HEK293T (cell line): ENCODE measurements around the gene QRFP.

Experiments
- ARNT ChIP-seq: fragments of 450-650 bp; IDR thresholded peaks from 2 replicates; pipeline ENCODE4 v1.6.1; 2017; ENCODE audit warnings: mild to moderate bottlenecking
- BHLHE40 ChIP-seq: fragments of 450-650 bp; IDR thresholded peaks from 2 replicates; pipeline ENCODE4 v1.6.1; 2016; ENCODE audit warnings: mild to moderate bottlenecking, moderate library complexity, borderline replicate concordance
- ELF4 ChIP-seq: fragments of 450-650 bp; IDR thresholded peaks from 2 replicates; pipeline ENCODE4 v1.6.1; 2017; ENCODE audit warnings: antibody characterized with exemption
- FOXA1 ChIP-seq: fragments of 450-650 bp; IDR thresholded peaks from 2 replicates; pipeline ENCODE4 v1.6.1; 2016; ENCODE audit warnings: mild to moderate bottlenecking
- FOXM1 ChIP-seq: fragments of 450-650 bp; IDR thresholded peaks from 2 replicates; pipeline ENCODE4 v1.6.1; 2017; ENCODE audit warnings: mild to moderate bottlenecking, borderline replicate concordance
- SP1 ChIP-seq: fragments of 450-650 bp; IDR thresholded peaks from 2 replicates; pipeline ENCODE4 v1.6.1; 2017
- SUZ12 ChIP-seq: fragments of 450-650 bp; IDR thresholded peaks from 2 replicates; pipeline ENCODE4 v1.6.1; 2016; ENCODE audit warnings: mild to moderate bottlenecking
- ZNF384 ChIP-seq: fragments of 450-650 bp; IDR thresholded peaks from 2 replicates; pipeline ENCODE4 v1.6.1; 2016

DNA sequence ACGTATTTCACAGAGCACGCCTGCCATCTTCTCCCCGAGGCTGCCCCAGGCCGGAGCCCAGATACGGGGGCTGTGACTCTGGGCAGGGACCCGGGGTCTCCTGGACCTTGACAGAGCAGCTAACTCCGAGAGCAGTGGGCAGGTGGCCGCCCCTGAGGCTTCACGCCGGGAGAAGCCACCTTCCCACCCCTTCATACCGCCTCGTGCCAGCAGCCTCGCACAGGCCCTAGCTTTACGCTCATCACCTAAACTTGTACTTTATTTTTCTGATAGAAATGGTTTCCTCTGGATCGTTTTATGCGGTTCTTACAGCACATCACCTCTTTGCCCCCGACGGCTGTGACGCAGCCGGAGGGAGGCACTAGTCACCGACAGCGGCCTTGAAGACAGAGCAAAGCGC, 9.6 kb downstream of the QRFP start:
- TF ChIP-seq BHLHE40 = no peak
- no peak for TF ChIP-seq ARNT
- TF ChIP-seq ELF4 = no peak
- no peak for TF ChIP-seq FOXM1
- TF ChIP-seq ZNF384 = no peak
- no peak for TF ChIP-seq SUZ12
- no peak for TF ChIP-seq SP1
- TF ChIP-seq FOXA1 = no peak
